Lower leg skin (tissue), 4 donors: ENCODE results near the gene SHPK. TPM values are rescaled to one million over a fixed set of nuclear protein-coding genes. Genes with fewer than 3 reads are reported as not detected.
A peak's percentile ranks its signal among the peaks of the same experiment; 100 is the strongest.

ENCODE experiments used
- DNase-seq, 2 donors: peaks; one replicate each; pipeline ENCODE4 v3.0.0-alpha.2; 2019; ENCODE audit warnings: low spot score in 2 of 2
- H3K4me3 ChIP-seq: fragments of 200-600 bp; sonication (generic); 2 replicates; pipeline ENCODE4 v1.5.1; 2017; ENCODE audit warnings: mild to moderate bottlenecking, low read depth; ENCODE audit not compliant: poor library complexity, severe bottlenecking
- CTCF ChIP-seq, 3 donors: fragments of 450-650 bp; IDR thresholded peaks; one replicate each; pipeline ENCODE4 v1.5.1; 2016; ENCODE audit warnings: antibody characterized with exemption in 3 of 3, mild to moderate bottlenecking in 3 of 3, moderate library complexity in 2 of 3
- POLR2A ChIP-seq, 2 donors: fragments of 450-650 bp; IDR thresholded peaks; one replicate each; pipeline ENCODE4 v1.6.1; 2016 to 2017; ENCODE audit warnings: antibody characterized with exemption in 2 of 2, mild to moderate bottlenecking in 1 of 2, moderate library complexity in 1 of 2
- WGBS, 2 donors: methylation state at CpG; one replicate each; pipeline ENCODE4 v1.1.5; 2018; 5-methylcytosine and 5-hydroxymethylcytosine counted together
- intact Hi-C: fragments of 100-400 bp; cut with DNase I; formaldehyde crosslinking; loops from one replicate; pipeline ENCODE4 v1.15.0; 2023; ENCODE audit warnings: low total_unique reads
- total RNA-seq, 4 donors: library from RNA; depleted of rRNA; stranded (reverse); fragments of >200 nt; gene quantifications; one replicate each; pipeline ENCODE4 v1.1.0, GENCODE V29; 2016

SHPK gene
- total RNA-seq, 4 donors from 2014 or later: 18.2 to 30.3 (median 23.1) TPM

DNA sequence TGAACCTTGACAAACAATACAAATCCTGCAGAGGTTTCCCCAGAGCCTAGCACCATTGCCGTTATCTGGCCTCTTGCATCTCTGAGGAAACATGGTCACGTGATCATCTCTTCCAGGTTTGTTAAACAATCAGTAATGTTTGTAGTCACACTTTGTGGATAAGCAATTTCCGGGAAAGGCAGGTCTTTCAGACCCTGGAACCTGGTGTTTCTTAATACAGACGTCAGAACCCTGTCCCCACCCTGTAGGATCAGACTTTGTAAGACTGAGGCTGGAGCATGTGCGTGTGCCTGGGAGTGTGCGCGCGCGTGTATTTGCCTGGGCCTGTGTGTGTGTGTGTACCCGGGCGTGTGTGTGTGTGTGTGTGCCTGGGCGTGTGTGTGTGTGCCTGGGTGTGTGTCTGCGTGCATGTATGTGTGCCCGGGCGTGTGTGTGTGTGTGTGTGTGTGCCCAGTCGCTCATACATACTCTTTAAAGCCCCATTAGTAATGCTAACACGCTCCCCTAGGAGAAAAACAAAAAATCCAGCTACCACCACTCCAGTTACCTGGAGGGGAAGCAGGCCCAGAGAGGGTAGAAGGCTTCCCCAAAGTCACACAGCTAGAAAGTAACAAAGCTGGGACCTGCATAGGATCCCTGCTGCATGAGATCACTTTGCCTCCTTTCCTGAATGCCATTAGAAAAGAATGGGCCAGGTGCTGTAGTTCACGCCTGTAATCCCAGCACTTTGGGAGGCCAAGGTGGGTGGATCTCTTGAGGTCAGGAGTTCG is 5.9 kb upstream of the SHPK start:
- 74 to 91% methylated on average over 18 to 19 of the region's 19 CpGs for WGBS, 2 donors

GRCh38 chr17:3641014-3641413 is 5.0 kb upstream of the SHPK start:
- WGBS, 2 donors: 69 to 70% methylated on average over 3 of the region's 3 CpGs
- intact Hi-C loops: no loop called here

More for the DNA sequence above, 5.9 kb upstream of the SHPK start:
- TF ChIP-seq CTCF (IDR thresholded peaks at IDR 0.05) (no peak), POLR2A (IDR thresholded peaks at IDR 0.05) (no peak)
- no peak overlapping the region for H3K4me3 ChIP-seq
- intact Hi-C loops: no loop called here
- DNase-seq: no peak

GRCh38 chr17:3639981-3640596 is 4.0 kb upstream of the SHPK start:
- intact Hi-C loops: no loop called here
- no peak for DNase-seq
- TF ChIP-seq CTCF (IDR thresholded peaks at IDR 0.05) (no peak), POLR2A (IDR thresholded peaks at IDR 0.05) (no peak)
- 51 to 61% methylated on average over 7 of the region's 7 CpGs for WGBS, 2 donors
- H3K4me3 ChIP-seq: no peak overlapping the region

More at GRCh38 chr17:3641014-3641413, 5.0 kb upstream of the SHPK start:
- TF ChIP-seq CTCF (IDR thresholded peaks at IDR 0.05) (no peak), POLR2A (IDR thresholded peaks at IDR 0.05) (no peak)
- no peak for DNase-seq
- no peak overlapping the region for H3K4me3 ChIP-seq

- intact Hi-C loops: no loop called here
- DNase-seq: no peak
- H3K4me3 ChIP-seq: peak overlapping the region; percentile 80
- WGBS, 2 donors: 1% methylated on average over 14 to 30 of the region's 31 CpGs
- no peak for TF ChIP-seq CTCF (IDR thresholded peaks at IDR 0.05)
- TF ChIP-seq POLR2A (IDR thresholded peaks at IDR 0.05): no peak
These were observed 891 bp upstream of the SHPK start for GRCh38 chr17:3636908-3637373.

- DNase-seq: no peak
- peak overlapping the region; percentile 80 for H3K4me3 ChIP-seq
- TF ChIP-seq CTCF (IDR thresholded peaks at IDR 0.05) (no peak), POLR2A (IDR thresholded peaks at IDR 0.05) (no peak)
- WGBS, 2 donors: 23 to 40% methylated on average over 18 to 33 of the region's 38 CpGs
- intact Hi-C loops: no loop called here
These were observed 436 bp downstream of the SHPK start for GRCh38 chr17:3635474-3636153.
